ENCODE data around the gene ASIC2. TPM values are rescaled to one million over a fixed set of nuclear protein-coding genes. Genes with fewer than 3 reads are reported as not detected.
A peak's percentile ranks its signal among the peaks of the same experiment; 100 is the strongest.

The ASIC2 gene
- total RNA-seq, 2 experiments from 2014 or later = not detected

DNA sequence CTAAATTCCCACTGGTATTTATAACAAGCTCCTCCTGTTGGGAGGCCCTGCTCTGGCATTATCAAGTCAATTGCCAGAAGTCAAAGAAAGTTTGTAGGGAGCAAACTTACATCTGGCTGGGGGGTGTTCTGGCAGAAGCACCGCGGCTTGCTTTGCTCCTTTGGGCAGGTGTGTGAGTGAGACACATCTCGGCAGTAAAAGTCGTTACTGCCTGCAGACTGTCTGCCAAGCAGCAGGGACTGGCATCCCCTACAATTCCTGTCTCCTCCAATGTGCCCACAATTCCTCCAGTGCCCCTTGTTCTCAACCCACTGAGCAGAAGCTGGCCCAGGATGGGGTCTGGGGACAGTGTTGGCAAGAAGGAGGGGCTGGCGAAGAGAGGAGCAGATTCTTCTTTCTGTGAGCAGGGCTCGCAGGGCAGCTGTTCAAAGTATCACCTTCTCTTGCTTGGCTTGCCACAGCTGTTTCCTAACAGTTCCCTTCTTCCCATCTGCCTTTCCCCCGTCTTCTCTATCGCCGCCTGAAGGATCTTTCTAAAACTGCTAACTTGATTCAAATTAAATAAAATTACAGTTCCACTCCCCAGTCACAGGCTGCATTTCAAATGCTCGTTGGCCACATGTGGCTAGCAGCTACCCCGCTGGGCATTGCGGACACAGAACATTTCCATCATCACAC, 271.2 kb downstream of the ASIC2 start:
- H3K4me1 Mint-ChIP-seq = no peaks in the 10 kb centered on the region
- no peaks in the 10 kb centered on the region for H3K9me3 Mint-ChIP-seq
- no peaks in the 10 kb centered on the region for H3K36me3 Mint-ChIP-seq
- no peak overlapping the region for H3K27ac Mint-ChIP-seq
- DNase-seq = no peak
- H3K4me3 Mint-ChIP-seq = no peak overlapping the region
- H3K27me3 Mint-ChIP-seq = no peaks in the 10 kb centered on the region

DNA sequence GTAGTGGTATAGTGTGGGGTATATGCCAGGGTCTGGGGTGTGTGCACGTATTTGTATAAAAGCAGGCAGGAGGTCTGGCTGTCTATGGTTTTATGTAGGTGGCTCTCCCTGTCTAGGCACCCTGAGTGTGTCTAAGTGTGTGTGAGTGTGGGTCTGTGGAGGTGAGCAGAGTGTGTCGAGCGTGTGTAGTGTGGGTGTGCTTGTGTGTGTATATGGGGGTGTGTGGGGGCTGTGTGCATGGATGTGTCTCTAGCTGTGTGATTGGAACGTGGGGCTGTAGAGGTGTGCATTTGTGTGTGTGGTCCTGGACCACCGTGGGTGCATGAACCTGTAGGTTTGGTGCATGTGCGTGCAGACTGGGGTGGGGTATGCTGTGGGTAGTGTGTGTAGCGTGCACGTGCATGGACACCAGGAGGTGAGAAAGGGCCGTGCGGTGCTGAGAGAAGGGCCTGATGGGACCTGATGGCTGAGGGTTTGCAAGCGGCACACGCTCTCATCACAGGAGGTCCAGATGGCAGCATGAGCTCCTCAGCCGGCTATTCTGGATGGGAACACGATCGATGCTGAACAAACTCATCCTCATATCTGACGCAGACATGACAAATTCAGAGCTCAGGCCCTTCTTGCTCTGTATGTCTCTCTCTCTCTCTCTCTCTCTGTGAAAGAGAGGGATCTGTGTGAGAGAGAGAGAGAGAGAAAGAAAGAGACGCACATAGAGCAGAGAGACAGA, 273.8 kb downstream of the ASIC2 start:
- no peak overlapping the region for H3K27ac Mint-ChIP-seq
- no peak overlapping the region for H3K4me3 Mint-ChIP-seq
- H3K9me3 Mint-ChIP-seq = no peaks in the 10 kb centered on the region
- no peaks in the 10 kb centered on the region for H3K36me3 Mint-ChIP-seq
- H3K27me3 Mint-ChIP-seq = no peaks in the 10 kb centered on the region
- H3K4me1 Mint-ChIP-seq = no peaks in the 10 kb centered on the region
- no peak for DNase-seq

DNA sequence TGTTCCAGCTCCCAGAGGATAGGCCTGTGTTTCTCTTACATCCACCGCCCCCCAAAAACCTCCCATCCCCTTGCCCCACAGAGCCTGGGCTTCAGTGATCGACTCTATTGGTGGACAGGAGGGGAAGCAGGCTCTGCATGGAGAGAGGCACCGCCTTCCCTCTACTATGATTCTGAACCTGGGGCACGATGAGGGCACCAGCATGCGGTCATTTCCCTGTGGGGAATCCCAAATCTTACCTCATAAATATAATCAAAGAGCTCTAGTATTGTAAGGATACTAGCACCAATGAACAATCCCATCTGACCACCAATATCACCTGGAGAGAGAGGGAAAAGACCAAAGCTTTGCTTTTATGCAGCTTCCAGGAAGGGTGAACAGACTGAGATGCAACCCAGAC, 275.7 kb downstream of the ASIC2 start:
- no peaks in the 10 kb centered on the region for H3K4me1 Mint-ChIP-seq
- no peaks in the 10 kb centered on the region for H3K27me3 Mint-ChIP-seq
- H3K9me3 Mint-ChIP-seq = no peaks in the 10 kb centered on the region
- no peak for DNase-seq
- no peak overlapping the region for H3K27ac Mint-ChIP-seq
- H3K36me3 Mint-ChIP-seq = no peaks in the 10 kb centered on the region
- H3K4me3 Mint-ChIP-seq = no peak overlapping the region

DNA sequence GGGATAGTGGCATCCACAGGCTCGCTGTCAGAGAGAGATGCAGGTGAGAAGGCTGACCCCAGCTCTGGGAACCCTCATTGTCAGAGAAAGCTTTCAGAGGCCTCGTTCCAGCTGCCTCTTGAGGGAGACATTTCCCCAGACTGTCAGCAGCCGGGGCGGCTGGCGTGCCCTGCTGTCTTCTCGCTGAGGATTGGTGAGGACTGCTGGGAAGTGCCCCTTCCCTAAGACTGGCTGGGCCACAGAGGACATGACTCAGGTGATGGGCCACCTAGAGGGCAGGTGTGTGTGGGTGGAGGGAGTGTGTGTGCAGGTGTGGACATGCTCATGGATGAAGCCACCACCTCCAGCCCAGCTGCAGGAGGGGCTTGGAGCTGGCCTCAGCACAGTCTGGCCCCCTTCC, 276.2 kb downstream of the ASIC2 start:
- no peaks in the 10 kb centered on the region for H3K27me3 Mint-ChIP-seq
- H3K4me1 Mint-ChIP-seq = no peaks in the 10 kb centered on the region
- H3K36me3 Mint-ChIP-seq = no peaks in the 10 kb centered on the region
- H3K4me3 Mint-ChIP-seq = no peak overlapping the region
- H3K9me3 Mint-ChIP-seq = no peaks in the 10 kb centered on the region
- no peak overlapping the region for H3K27ac Mint-ChIP-seq
- DNase-seq = no peak

DNA sequence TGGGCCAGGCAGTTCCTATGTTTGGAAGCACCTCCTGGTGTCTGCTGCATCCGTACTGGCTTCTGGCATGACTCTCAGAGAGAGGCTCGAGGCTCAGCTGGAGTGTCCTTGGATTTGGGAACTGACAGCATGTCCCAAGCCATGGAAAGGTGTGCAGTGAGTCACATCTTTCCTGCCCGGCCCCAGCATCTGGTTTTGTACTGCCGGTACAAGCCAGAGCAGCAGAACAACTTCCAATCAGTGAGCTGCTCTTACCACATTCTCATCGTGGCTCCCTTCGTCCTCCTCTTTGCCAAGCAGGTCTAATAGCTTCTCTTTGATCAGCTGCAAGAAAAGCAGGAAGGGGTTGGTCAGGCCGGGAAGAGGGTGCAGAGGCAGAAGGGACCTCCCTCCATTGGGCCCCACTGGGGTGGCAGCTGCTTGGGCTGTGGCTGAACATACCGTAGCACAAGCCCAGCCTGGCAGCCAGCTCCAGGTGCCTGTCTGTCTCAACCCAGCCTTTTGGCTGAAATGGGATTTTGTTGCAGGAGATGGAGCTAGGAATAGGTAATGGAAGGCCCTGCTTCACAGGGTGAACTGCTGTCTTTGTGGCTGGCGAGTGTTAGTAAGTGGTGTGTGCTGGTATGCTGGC, 277.3 kb downstream of the ASIC2 start:
- H3K27me3 Mint-ChIP-seq = no peaks in the 10 kb centered on the region
- no peak overlapping the region for H3K4me3 Mint-ChIP-seq
- H3K36me3 Mint-ChIP-seq = no peaks in the 10 kb centered on the region
- no peak for DNase-seq
- no peaks in the 10 kb centered on the region for H3K4me1 Mint-ChIP-seq
- no peaks in the 10 kb centered on the region for H3K9me3 Mint-ChIP-seq
- H3K27ac Mint-ChIP-seq = no peak overlapping the region

DNA sequence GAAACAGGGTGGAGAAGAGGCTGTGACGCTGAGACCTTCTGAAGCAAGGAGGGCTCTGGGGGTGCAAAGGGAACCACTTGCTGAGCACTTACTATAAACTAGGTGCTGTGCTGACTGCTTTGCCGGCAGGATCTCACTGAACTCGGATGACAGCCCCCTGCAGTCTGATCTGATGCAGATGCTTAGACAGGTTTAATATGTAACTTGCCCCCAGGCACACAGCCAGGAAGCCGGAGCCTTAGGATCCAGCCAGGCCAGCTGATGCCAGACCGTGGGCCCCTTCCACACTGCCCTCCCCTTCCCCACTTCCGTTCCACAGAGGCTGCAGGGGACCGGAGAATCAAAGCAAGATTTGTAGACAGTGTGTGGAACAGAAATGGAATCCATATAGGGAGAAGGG, 278.3 kb downstream of the ASIC2 start:
- no peaks in the 10 kb centered on the region for H3K27me3 Mint-ChIP-seq
- no peaks in the 10 kb centered on the region for H3K36me3 Mint-ChIP-seq
- H3K27ac Mint-ChIP-seq = no peak overlapping the region
- no peaks in the 10 kb centered on the region for H3K9me3 Mint-ChIP-seq
- no peak overlapping the region for H3K4me3 Mint-ChIP-seq
- no peak for DNase-seq
- H3K4me1 Mint-ChIP-seq = no peaks in the 10 kb centered on the region

DNA sequence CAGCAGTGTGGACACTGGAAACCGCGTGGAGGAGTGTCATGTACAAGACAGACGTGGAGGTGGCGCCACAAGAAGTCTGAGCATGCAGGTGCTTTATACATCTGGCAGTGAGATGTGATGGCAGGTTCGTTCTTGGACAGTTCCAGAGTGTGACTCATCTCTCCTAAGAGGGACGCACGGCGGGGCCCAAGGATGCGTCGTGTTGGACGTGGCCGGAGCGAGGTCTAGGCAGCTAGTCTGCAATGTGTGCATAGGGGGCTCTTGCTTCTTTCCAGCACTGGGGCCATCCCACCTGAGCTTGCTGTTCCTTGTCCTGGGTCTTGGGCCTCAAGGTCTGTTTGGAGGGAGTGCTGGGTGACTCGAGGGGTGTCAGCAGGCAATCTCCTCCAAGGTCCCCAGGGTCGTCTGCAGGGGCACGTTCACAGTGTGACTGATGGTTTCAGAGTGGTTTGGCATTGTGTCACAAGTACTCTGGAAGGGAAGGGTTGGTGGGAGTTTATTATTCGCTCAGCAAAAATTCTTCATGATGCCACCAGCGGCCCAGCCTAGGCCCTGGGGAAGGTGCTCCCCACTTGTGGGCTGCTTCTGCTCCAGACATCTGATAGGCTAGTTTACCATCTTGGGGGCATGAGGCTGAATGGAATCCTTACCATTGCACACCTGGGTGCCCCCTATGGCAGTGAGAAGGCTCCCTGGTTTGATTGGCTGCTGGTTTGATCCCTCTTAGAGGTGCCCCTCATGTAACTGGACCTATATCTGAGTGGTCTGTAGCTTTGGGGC, 279.3 kb downstream of the ASIC2 start:
- no peak overlapping the region for H3K4me3 Mint-ChIP-seq
- H3K4me1 Mint-ChIP-seq = no peaks in the 10 kb centered on the region
- no peak for DNase-seq
- no peaks in the 10 kb centered on the region for H3K36me3 Mint-ChIP-seq
- H3K27ac Mint-ChIP-seq = no peak overlapping the region
- H3K9me3 Mint-ChIP-seq = no peaks in the 10 kb centered on the region
- H3K27me3 Mint-ChIP-seq = no peaks in the 10 kb centered on the region

DNA sequence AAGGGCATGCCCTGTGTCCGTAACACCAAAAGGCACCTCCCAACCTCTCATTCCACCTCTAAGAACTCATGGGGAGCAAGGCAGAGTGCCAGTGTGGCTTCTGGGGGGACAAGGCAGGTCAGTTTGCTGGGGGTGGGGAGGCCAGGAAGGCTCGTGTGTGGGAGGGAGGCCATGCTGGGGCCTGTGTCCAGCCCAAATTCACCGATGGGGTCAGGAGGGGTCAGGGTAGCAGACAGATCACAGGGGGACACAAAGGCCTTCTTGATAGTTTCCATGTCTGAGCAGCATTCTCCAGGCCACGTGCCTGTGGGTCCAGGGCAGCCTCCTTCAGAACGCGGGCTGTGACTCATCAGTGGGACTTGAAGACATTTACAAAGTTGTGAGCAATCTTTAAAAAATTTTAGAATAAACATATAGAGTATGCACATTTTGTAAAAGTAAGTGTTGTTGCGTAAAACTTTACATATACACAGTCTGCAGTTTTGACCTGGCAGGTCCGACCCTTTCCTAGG, 280.5 kb downstream of the ASIC2 start:
- H3K9me3 Mint-ChIP-seq = no peaks in the 10 kb centered on the region
- no peaks in the 10 kb centered on the region for H3K27me3 Mint-ChIP-seq
- no peak overlapping the region for H3K27ac Mint-ChIP-seq
- H3K4me1 Mint-ChIP-seq = no peaks in the 10 kb centered on the region
- H3K4me3 Mint-ChIP-seq = no peak overlapping the region
- H3K36me3 Mint-ChIP-seq = no peaks in the 10 kb centered on the region
- no peak for DNase-seq

DNA sequence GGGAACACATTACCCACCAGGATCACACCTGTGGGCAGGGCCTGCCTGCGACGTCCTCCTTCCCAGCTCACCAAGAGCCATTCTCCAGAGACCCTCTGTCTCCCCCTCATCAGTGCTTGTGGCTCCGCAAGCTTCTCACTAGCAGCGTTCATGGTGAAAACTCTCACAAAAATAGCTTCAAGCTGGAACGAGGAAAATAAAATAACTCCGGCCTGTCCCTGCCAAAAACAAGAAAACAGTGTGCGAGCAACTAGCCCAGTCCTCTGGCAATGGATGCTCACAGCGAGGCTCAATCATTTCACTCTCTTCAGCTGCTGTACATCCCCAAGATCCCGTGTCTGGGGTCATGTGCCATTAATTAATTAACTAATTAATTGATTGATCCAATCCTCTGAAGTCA, 283.5 kb downstream of the ASIC2 start:
- no peak for DNase-seq
- Mint-ChIP-seq H3K4me3 (no peak overlapping the region), H3K9me3 (no peaks in the 10 kb centered on the region), H3K27me3 (peaks cover 4% of the 10 kb centered on the region), H3K27ac (no peak overlapping the region), H3K36me3 (no peaks in the 10 kb centered on the region), H3K4me1 (no peaks in the 10 kb centered on the region)

DNA sequence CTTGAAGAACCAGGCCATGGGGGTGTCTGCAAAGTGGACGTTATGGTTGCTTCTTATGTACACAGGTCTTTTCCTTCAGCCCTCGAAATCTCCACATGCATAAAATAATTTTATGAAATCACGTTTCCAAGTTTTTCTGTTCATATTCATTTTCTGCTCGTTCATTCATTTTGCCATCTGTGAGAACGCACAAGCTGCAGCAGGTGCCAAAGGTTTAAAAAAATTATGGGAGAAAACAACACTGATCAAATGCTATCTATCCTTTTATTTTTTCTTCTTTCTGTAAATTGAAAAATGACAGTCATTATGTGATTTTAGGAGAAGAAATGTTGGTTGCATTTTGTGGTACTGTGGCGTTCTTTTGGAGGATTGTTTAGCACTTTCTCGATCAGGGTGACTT, 285.9 kb downstream of the ASIC2 start:
- H3K36me3 Mint-ChIP-seq = no peaks in the 10 kb centered on the region
- no peaks in the 10 kb centered on the region for H3K9me3 Mint-ChIP-seq
- H3K4me3 Mint-ChIP-seq = no peak overlapping the region
- DNase-seq = no peak
- H3K27ac Mint-ChIP-seq = no peak overlapping the region
- peaks cover 4% of the 10 kb centered on the region for H3K27me3 Mint-ChIP-seq
- H3K4me1 Mint-ChIP-seq = no peaks in the 10 kb centered on the region

DNA sequence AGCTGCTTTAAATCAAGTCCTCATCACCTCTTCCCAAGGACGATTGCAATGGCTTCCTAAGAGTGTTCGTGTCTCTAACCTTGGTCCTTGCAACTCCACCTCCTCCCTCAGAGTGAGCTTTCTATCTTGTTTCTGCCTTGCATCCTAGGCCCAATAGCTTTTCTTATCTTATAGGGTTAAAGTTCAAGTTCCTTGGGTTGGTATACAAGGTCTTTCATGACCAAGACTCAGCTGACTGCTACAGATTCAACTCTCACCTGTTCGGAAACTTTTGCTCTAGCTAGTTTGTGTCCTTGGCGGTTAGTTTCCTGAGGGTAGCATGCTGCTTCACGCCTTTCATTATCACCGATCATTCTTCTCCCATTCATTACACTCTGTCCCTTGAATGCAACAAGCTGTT, 290.8 kb downstream of the ASIC2 start:
- Mint-ChIP-seq H3K4me3 (no peak overlapping the region), H3K27ac (no peak overlapping the region), H3K27me3 (peaks cover 16% of the 10 kb centered on the region), H3K36me3 (no peaks in the 10 kb centered on the region), H3K4me1 (peaks cover 4% of the 10 kb centered on the region), H3K9me3 (no peaks in the 10 kb centered on the region)
- DNase-seq = no peak

DNA sequence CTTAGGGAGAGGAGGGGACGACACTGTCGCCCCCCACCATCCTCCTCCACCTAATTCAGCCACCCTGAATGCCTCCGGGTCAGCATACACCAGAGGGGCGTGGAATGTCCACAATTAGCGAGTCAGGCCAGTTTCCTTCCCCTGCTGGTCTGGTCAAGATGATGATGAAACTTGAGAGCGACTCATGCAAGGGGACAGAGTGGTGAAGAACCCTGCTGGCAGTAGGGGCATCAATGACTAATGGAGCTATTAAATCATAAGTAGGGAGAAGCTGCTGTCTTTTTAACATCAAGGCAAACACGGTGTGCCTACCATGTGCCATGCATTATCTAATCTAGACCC, 294.2 kb downstream of the ASIC2 start:
- DNase-seq = no peak
- Mint-ChIP-seq H3K27me3 (peaks cover 17% of the 10 kb centered on the region), H3K4me1 (peaks cover 4% of the 10 kb centered on the region), H3K9me3 (no peaks in the 10 kb centered on the region), H3K27ac (no peak overlapping the region), H3K36me3 (no peaks in the 10 kb centered on the region), H3K4me3 (no peak overlapping the region)

DNA sequence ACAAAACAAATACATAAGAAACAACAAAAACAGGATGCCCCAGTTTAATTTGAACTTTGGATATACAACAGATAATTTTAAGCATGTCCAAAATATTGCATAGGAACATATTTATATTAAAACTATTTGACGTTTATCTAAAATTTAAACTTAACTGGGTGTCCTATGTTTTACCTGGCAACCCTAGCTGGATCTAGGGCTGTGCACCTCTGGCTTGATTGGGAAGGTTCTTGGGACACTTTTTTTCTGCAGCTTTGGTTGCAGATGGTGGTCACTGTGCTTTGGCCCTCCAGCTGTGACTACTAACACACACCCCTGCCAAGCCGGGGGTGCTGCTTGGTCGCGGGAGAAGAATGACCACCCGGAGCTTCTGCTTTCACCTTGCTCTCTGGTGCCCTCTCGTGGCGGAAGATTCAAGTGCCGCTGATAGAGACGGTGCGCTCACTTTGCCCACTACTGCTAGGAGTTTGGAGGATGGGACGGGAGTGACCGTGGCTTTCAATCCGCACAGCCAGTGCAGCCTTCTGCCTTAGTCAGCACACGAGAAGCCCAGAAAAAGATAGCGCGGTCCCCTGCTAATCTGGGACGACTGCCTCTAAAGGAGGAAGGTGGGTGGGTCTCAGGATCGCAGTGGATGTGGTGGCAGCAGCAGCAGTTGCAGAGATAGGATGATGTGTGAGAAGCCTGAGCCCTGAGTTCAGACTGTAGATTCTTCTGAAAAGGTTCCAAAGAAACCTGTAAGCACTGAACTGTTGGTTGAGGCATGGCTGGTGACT, 294.8 kb downstream of the ASIC2 start:
- Mint-ChIP-seq H3K27me3 (peaks cover 17% of the 10 kb centered on the region), H3K27ac (no peak overlapping the region), H3K9me3 (no peaks in the 10 kb centered on the region), H3K4me1 (peaks cover 4% of the 10 kb centered on the region), H3K36me3 (no peaks in the 10 kb centered on the region), H3K4me3 (no peak overlapping the region)
- peak; percentile 59 for DNase-seq

DNA sequence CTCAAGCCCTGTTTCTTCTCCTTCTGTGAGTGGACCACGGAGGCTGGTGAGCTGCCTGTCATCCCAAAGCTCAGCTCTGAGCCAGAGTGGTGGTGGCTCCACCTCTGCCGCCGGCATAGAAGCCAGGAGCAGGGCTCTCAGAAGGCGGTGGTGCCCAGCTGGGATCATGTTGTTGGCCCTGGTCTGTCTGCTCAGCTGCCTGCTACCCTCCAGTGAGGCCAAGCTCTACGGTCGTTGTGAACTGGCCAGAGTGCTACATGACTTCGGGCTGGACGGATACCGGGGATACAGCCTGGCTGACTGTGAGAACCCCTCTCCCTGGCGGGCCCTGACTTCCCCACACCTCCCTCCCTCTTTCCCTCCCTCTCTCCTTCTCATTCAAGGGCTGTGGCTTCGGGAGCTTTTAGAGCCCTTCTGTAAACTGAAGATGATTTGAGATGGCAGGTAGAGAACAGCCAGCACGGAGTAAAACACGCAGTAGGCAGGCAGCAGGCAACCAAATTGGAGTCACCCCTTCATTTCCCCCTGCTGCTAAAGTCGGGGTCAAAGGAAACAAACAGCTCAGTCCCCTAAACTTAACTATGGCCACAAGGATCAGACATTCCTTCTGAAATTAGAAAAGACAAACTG, 297.6 kb downstream of the ASIC2 start:
- Mint-ChIP-seq H3K36me3 (no peaks in the 10 kb centered on the region), H3K4me1 (peaks cover 4% of the 10 kb centered on the region), H3K4me3 (no peak overlapping the region), H3K27me3 (peaks cover 17% of the 10 kb centered on the region), H3K27ac (no peak overlapping the region), H3K9me3 (no peaks in the 10 kb centered on the region)
- no peak for DNase-seq
